GM23338 (cell line): ENCODE data around the gene CEP131. TPM values are rescaled to one million over a fixed set of nuclear protein-coding genes. Genes with fewer than 3 reads are reported as not detected.

Experiments
- ATAC-seq: fragments of 200-7000 bp; cut with Tn5 transposase; 3 replicates; pipeline ENCODE4 v1.9.1; 2020
- DNase-seq: peaks from one replicate; pipeline ENCODE4 v3.0.0-alpha.2; 2015; ENCODE audit warnings: low spot score
- H2AFZ ChIP-seq: fragments of 200-600 bp; sonication (generic); 2 replicates; pipeline ENCODE4 v1.8.0; 2016; ENCODE audit warnings: antibody characterized with exemption, mild to moderate bottlenecking, moderate library complexity
- H3F3A ChIP-seq: fragments of 200-600 bp; sonication (generic); replicated peaks from 2 replicates; pipeline ENCODE4 v1.8.0; 2017; ENCODE audit warnings: antibody characterized with exemption, mixed run types, low read depth
- H3K27ac ChIP-seq: fragments of 200-600 bp; sonication (generic); 2 replicates; pipeline ENCODE4 v1.6.1; 2016; ENCODE audit warnings: low read depth
- H3K27me3 ChIP-seq: fragments of 200-600 bp; sonication (generic); 2 replicates; pipeline ENCODE4 v1.8.0; 2016; ENCODE audit warnings: mild to moderate bottlenecking, mixed run types, moderate library complexity; ENCODE audit not compliant: insufficient read depth
- H3K36me3 ChIP-seq: fragments of 200-600 bp; sonication (generic); 2 replicates; pipeline ENCODE4 v1.8.0; 2016; ENCODE audit warnings: mild to moderate bottlenecking; ENCODE audit not compliant: insufficient read depth
- H3K4me1 ChIP-seq: fragments of 200-600 bp; sonication (generic); 2 replicates; pipeline ENCODE4 v1.8.0; 2016; ENCODE audit warnings: mild to moderate bottlenecking, moderate library complexity; ENCODE audit not compliant: insufficient read depth
- H3K4me2 ChIP-seq: fragments of 200-600 bp; sonication (generic); 2 replicates; pipeline ENCODE4 v1.7.1; 2017; ENCODE audit warnings: mixed run types
- H3K4me3 ChIP-seq: fragments of 200-600 bp; sonication (generic); 2 replicates; pipeline ENCODE4 v1.6.1; 2016; ENCODE audit warnings: mixed run types
- H3K79me2 ChIP-seq: fragments of 200-600 bp; sonication (generic); replicated peaks from 2 replicates; pipeline ENCODE4 v1.8.0; 2017; ENCODE audit warnings: mild to moderate bottlenecking; ENCODE audit not compliant: insufficient read depth
- H3K9me2 ChIP-seq: fragments of 200-600 bp; sonication (generic); 2 replicates; pipeline ENCODE4 v1.8.0; 2017; ENCODE audit not compliant: insufficient read depth
- H4K20me1 ChIP-seq: fragments of 200-600 bp; sonication (generic); replicated peaks from 2 replicates; pipeline ENCODE4 v1.8.0; 2017; ENCODE audit warnings: mild to moderate bottlenecking; ENCODE audit not compliant: insufficient read depth
- H3K27ac Mint-ChIP-seq: 2 replicates; pipeline ENCODE4 v1.8.0; 2020; ENCODE audit warnings: inconsistent platforms, mild to moderate bottlenecking, moderate library complexity, mixed read lengths
- H3K27me3 Mint-ChIP-seq: 3 replicates; pipeline ENCODE4 v1.8.0; 2022; ENCODE audit warnings: low read depth, mild to moderate bottlenecking, moderate library complexity, mixed read lengths, inconsistent platforms; ENCODE audit not compliant: insufficient read depth, poor library complexity
- H3K36me3 Mint-ChIP-seq: 3 replicates; pipeline ENCODE4 v1.8.0; 2021; ENCODE audit warnings: low read depth, mild to moderate bottlenecking, inconsistent platforms, moderate library complexity, mixed read lengths
- H3K4me1 Mint-ChIP-seq: 3 replicates; pipeline ENCODE4 v1.8.0; 2020; ENCODE audit warnings: mild to moderate bottlenecking, inconsistent platforms, mixed read lengths
- H3K4me3 Mint-ChIP-seq: 3 replicates; pipeline ENCODE4 v1.8.0; 2021; ENCODE audit warnings: moderate library complexity, mild to moderate bottlenecking, inconsistent platforms, mixed read lengths
- H3K9me3 Mint-ChIP-seq: 3 replicates; pipeline ENCODE4 v1.8.0; 2020; ENCODE audit warnings: moderate library complexity, mild to moderate bottlenecking, inconsistent platforms, mixed read lengths
- CREB1 ChIP-seq: fragments of 250-450 bp; sonication (Bioruptor Pico); IDR thresholded peaks from 2 replicates; pipeline ENCODE4 v1.5.0; 2020; ENCODE audit warnings: low read depth, mild to moderate bottlenecking, moderate library complexity
- EZH2 ChIP-seq: fragments of 200-600 bp; sonication (generic); IDR thresholded peaks from one replicate; pipeline ENCODE4 v1.8.0; 2017; ENCODE audit warnings: antibody characterized with exemption, mild to moderate bottlenecking, low read depth; ENCODE audit not compliant: unreplicated experiment
- EZH2phosphoT487 ChIP-seq: fragments of 200-600 bp; sonication (generic); IDR thresholded peaks from one replicate; pipeline ENCODE4 v1.8.1; 2018; ENCODE audit warnings: antibody characterized with exemption; ENCODE audit not compliant: unreplicated experiment
- JUNB ChIP-seq: IDR thresholded peaks from one replicate; pipeline ENCODE4 v1.6.1; 2016; ENCODE audit warnings: antibody characterized with exemption; ENCODE audit not compliant: unreplicated experiment
- NANOG ChIP-seq: IDR thresholded peaks from 2 replicates; pipeline ENCODE4 v1.6.1; 2016; ENCODE audit warnings: antibody characterized with exemption, borderline replicate concordance
- POLR2AphosphoS5 ChIP-seq: IDR thresholded peaks from 2 replicates; pipeline ENCODE4 v1.6.1; 2016; ENCODE audit warnings: antibody characterized with exemption, low read depth
- STAT1 ChIP-seq: IDR thresholded peaks from one replicate; pipeline ENCODE4 v1.6.1; 2016; ENCODE audit warnings: antibody characterized with exemption; ENCODE audit not compliant: unreplicated experiment
- ZNF114 ChIP-seq: fragments of 250-450 bp; sonication (Bioruptor Pico); IDR thresholded peaks from 2 replicates; pipeline ENCODE4 v1.5.0; 2020; ENCODE audit warnings: mild to moderate bottlenecking, moderate library complexity
- polyA plus RNA-seq: library from polyadenylated mRNA; unstranded; fragments of >200 nt; fragmentation: Nextera tagmentation; extraction: Ambion mirVana; gene quantifications from 2 replicates; pipeline ENCODE4 v1.2.1, GENCODE V29; 2016
- total RNA-seq: library from RNA; depleted of rRNA; stranded (reverse); fragments of >200 nt; shearing (Covaris generic); gene quantifications from 2 replicates; pipeline ENCODE4 v1.2.3, GENCODE V29; 2014
- TF ChIP-seq, protein P1 (sequence below): IDR thresholded peaks from one replicate; pipeline ENCODE4 v1.6.1; 2018; ENCODE audit warnings: antibody characterized with exemption; ENCODE audit not compliant: unreplicated experiment
- TF ChIP-seq, protein P2 (sequence below): IDR thresholded peaks from 2 replicates; pipeline ENCODE4 v1.6.1; 2016; ENCODE audit warnings: antibody characterized with exemption
- TF ChIP-seq, protein P3 (sequence below), 2 experiments: fragments of 200-600 bp in 1 of 2; sonication (generic) in 1 of 2; conservative IDR thresholded peaks; 2 replicates each; pipeline versions ENCODE4 v1.5.1 to v1.6.1; 2016 to 2017; ENCODE audit warnings: antibody characterized with exemption in 2 of 2, low read depth in 2 of 2, mild to moderate bottlenecking in 2 of 2, moderate library complexity in 1 of 2

The CEP131 gene
- total and polyA plus RNA-seq, 2 experiments from 2014 or later = 26.8 to 35.5 TPM

DNA sequence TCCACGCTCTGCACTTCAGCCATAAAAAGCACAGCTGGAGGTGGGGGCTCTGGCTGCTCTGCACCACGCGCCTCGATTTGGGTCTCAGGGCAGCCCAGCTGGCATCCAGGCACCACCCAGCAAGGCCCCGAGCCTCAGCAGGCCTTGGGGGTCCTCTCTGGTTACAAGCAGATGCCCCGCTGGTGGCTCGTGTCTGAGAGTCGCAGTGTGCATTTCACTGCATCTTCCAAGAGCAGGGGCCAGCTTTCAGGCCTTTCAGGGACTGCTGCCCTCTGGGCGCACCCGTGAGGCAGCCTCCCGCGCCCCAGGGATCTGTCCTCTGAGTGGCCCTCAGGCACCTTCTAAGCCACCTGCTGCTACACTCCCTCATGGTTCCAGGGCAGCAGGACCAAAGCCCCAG lies 41.9 kb upstream of the CEP131 start:
- Mint-ChIP-seq H3K27ac (no peak overlapping the region), H3K4me3 (no peak overlapping the region), H3K27me3 (peaks cover 6% of the 10 kb centered on the region), H3K4me1 (no peaks in the 10 kb centered on the region; the same call in 2 of the 3 replicates), H3K9me3 (no peaks in the 10 kb centered on the region), H3K36me3 (peaks cover 9% of the 10 kb centered on the region)
- no peaks in the 10 kb centered on the region for H3K36me3 ChIP-seq
- H3K27ac ChIP-seq = no peak overlapping the region
- no peaks in the 10 kb centered on the region for H4K20me1 ChIP-seq
- no peaks in the 10 kb centered on the region for H3F3A ChIP-seq
- no peaks in the 10 kb centered on the region for H3K9me2 ChIP-seq
- TF ChIP-seq EZH2 = no peak
- no peak for TF ChIP-seq POLR2AphosphoS5
- TF ChIP-seq STAT1 = no peak
- TF ChIP-seq, protein P1, sequence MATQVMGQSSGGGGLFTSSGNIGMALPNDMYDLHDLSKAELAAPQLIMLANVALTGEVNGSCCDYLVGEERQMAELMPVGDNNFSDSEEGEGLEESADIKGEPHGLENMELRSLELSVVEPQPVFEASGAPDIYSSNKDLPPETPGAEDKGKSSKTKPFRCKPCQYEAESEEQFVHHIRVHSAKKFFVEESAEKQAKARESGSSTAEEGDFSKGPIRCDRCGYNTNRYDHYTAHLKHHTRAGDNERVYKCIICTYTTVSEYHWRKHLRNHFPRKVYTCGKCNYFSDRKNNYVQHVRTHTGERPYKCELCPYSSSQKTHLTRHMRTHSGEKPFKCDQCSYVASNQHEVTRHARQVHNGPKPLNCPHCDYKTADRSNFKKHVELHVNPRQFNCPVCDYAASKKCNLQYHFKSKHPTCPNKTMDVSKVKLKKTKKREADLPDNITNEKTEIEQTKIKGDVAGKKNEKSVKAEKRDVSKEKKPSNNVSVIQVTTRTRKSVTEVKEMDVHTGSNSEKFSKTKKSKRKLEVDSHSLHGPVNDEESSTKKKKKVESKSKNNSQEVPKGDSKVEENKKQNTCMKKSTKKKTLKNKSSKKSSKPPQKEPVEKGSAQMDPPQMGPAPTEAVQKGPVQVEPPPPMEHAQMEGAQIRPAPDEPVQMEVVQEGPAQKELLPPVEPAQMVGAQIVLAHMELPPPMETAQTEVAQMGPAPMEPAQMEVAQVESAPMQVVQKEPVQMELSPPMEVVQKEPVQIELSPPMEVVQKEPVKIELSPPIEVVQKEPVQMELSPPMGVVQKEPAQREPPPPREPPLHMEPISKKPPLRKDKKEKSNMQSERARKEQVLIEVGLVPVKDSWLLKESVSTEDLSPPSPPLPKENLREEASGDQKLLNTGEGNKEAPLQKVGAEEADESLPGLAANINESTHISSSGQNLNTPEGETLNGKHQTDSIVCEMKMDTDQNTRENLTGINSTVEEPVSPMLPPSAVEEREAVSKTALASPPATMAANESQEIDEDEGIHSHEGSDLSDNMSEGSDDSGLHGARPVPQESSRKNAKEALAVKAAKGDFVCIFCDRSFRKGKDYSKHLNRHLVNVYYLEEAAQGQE = no peak
- TF ChIP-seq ZNF114 (CRISPR knock-in tag) = no peak
- no peak for TF ChIP-seq CREB1 (CRISPR knock-in tag)
- TF ChIP-seq, protein P2, sequence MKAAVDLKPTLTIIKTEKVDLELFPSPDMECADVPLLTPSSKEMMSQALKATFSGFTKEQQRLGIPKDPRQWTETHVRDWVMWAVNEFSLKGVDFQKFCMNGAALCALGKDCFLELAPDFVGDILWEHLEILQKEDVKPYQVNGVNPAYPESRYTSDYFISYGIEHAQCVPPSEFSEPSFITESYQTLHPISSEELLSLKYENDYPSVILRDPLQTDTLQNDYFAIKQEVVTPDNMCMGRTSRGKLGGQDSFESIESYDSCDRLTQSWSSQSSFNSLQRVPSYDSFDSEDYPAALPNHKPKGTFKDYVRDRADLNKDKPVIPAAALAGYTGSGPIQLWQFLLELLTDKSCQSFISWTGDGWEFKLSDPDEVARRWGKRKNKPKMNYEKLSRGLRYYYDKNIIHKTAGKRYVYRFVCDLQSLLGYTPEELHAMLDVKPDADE = no peak
- TF ChIP-seq EZH2phosphoT487 = no peak
- no peak for TF ChIP-seq JUNB
- no peaks in the 10 kb centered on the region for H3K27me3 ChIP-seq
- ATAC-seq (no peak), DNase-seq (no peak)
- H2AFZ ChIP-seq = no peak overlapping the region
- no peaks in the 10 kb centered on the region for H3K79me2 ChIP-seq
- no peaks in the 10 kb centered on the region for H3K4me1 ChIP-seq
- no peak overlapping the region for H3K4me3 ChIP-seq
- no peak overlapping the region for H3K4me2 ChIP-seq

DNA sequence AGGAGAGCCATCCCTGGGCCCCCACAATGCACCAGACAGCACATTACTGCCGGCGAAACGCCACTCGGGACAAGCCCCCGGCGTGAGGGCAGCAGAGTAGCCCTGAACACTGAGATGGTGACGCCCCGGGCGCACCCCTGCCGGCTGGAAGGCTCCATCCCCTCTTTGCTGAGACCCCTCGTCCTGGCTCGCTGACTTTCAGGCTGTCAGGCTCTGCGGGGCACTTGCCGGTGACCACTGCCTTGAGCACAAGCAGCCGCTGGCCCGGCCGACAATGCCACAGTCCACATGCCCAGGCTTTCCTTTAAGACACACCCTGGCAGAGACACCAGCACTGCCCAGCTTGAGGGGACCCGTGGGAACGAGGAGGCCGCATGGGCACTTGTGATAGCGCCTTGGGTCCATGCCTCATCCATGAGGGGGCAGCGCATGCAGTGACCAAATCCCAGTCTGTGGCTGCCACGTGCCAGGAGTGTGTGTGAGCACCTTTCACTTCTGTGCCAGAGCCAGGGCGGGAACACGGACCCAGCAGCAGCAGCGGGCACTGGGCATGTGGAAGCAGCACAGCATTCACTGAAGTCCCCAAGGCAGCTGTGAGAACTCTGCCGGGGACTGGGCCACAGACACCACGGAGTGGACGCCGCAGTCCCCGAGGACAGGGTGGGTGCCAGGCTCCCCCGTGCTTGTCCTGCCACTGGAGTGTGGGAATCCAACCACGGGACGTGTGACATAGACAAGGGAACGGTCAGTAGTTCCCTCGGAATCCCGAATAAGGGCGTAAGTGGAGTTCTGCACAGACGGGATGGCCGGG lies 40.8 kb upstream of the CEP131 start:
- Histone ChIP-seq H3K4me3 (no peak overlapping the region), H4K20me1 (no peaks in the 10 kb centered on the region), H3K9me2 (no peaks in the 10 kb centered on the region), H3K4me1 (no peaks in the 10 kb centered on the region), H3K36me3 (no peaks in the 10 kb centered on the region), H3K4me2 (no peak overlapping the region), H3K79me2 (no peaks in the 10 kb centered on the region), H3K27ac (no peak overlapping the region), H2AFZ (no peak overlapping the region), H3F3A (no peaks in the 10 kb centered on the region), H3K27me3 (no peaks in the 10 kb centered on the region)
- DNase-seq (no peak), ATAC-seq (no peak)
- Mint-ChIP-seq H3K4me1 (no peaks in the 10 kb centered on the region; the same call in 2 of the 3 replicates), H3K27me3 (peaks cover 6% of the 10 kb centered on the region), H3K9me3 (no peaks in the 10 kb centered on the region), H3K27ac (no peak overlapping the region), H3K36me3 (peaks cover 3% of the 10 kb centered on the region; the same call in 2 of the 3 replicates), H3K4me3 (no peak overlapping the region)
- TF ChIP-seq, protein P2 = no peak
- TF ChIP-seq NANOG (no peak), ZNF114 (CRISPR knock-in tag) (no peak), STAT1 (no peak)
- TF ChIP-seq, protein P3, sequence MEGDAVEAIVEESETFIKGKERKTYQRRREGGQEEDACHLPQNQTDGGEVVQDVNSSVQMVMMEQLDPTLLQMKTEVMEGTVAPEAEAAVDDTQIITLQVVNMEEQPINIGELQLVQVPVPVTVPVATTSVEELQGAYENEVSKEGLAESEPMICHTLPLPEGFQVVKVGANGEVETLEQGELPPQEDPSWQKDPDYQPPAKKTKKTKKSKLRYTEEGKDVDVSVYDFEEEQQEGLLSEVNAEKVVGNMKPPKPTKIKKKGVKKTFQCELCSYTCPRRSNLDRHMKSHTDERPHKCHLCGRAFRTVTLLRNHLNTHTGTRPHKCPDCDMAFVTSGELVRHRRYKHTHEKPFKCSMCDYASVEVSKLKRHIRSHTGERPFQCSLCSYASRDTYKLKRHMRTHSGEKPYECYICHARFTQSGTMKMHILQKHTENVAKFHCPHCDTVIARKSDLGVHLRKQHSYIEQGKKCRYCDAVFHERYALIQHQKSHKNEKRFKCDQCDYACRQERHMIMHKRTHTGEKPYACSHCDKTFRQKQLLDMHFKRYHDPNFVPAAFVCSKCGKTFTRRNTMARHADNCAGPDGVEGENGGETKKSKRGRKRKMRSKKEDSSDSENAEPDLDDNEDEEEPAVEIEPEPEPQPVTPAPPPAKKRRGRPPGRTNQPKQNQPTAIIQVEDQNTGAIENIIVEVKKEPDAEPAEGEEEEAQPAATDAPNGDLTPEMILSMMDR (conservative IDR thresholded peaks at IDR 0.05; ENCODE audit: low read depth in 2 of 2) = peak in 1 of 2 experiments; percentile 12; a peak in 1 of 4 replicates
- TF ChIP-seq, protein P1 = no peak
